WTC11 (cell line): Measurements from ENCODE around the gene TOX4.

Experiments used
- ESRRA ChIP-seq: sonication (generic); formaldehyde crosslinking; IDR thresholded peaks from 2 replicates; pipeline ENCODE4 v1.8.1; 2022; ENCODE audit warnings: mild to moderate bottlenecking, missing genetic modification reagents, borderline replicate concordance
- TF ChIP-seq, protein P1 (sequence below): fragments of 200-600 bp; IDR thresholded peaks from 2 replicates; pipeline ENCODE4 v1.8.0; 2022; ENCODE audit warnings: antibody characterized with exemption

DNA sequence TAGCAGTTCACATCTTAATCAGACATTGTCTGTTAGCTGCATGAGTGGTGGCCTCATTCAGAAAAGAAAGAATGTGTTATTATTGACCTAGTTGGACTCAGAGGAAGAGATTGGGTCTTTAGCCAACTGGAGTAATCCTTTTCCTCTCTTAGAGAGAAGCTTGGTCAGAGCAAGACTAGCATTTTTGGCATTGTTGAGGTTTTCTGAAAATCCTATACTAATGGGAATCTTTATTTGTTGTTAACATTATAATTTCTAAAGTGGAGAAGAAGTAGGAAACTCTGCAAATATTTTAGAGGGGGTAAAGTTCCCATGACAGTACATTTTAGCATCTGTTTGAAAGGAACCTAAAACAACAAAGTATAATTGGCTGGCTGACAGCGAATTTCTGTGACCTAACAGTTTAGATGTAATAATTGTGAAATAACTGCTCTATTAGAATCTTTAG lies 9.7 kb downstream of the TOX4 start:
- TF ChIP-seq, protein P1, sequence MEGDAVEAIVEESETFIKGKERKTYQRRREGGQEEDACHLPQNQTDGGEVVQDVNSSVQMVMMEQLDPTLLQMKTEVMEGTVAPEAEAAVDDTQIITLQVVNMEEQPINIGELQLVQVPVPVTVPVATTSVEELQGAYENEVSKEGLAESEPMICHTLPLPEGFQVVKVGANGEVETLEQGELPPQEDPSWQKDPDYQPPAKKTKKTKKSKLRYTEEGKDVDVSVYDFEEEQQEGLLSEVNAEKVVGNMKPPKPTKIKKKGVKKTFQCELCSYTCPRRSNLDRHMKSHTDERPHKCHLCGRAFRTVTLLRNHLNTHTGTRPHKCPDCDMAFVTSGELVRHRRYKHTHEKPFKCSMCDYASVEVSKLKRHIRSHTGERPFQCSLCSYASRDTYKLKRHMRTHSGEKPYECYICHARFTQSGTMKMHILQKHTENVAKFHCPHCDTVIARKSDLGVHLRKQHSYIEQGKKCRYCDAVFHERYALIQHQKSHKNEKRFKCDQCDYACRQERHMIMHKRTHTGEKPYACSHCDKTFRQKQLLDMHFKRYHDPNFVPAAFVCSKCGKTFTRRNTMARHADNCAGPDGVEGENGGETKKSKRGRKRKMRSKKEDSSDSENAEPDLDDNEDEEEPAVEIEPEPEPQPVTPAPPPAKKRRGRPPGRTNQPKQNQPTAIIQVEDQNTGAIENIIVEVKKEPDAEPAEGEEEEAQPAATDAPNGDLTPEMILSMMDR = no peak
- TF ChIP-seq ESRRA (CRISPR knock-in tag) = no peak
